Measurements from ENCODE around the gene PDE6A.

GRCh38 chr5:149857499-149857898, 87.1 kb downstream of the PDE6A start:
- TF ChIP-seq POLR2A (IDR thresholded peaks at IDR 0.05; ENCODE audit: control extremely low read depth in 1 of 2, low read depth in 2 of 2, low read length in 2 of 2) (no peak), TCF12 (IDR thresholded peaks at IDR 0.05; ENCODE audit: low read depth, low read length) (no peak), CBX5 (IDR thresholded peaks at IDR 0.05; ENCODE audit: low read depth, low read length) (no peak), CTCF (IDR thresholded peaks at IDR 0.05; ENCODE audit: control extremely low read depth in 1 of 3, insufficient read depth in 1 of 3, low read depth in 1 of 3, low read length in 3 of 3) (no peak), RFX5 (IDR thresholded peaks at IDR 0.05; ENCODE audit: borderline replicate concordance, low read depth, low read length) (no peak), FOSL1 (IDR thresholded peaks at IDR 0.05; ENCODE audit: insufficient read depth, low read depth, low read length) (no peak)
